Measurements from ENCODE around the gene ZNF385A. TPM values are rescaled to one million over a fixed set of nuclear protein-coding genes. Genes with fewer than 3 reads are reported as not detected.

ZNF385A gene
- total and polyA plus RNA-seq, 9 of the 15 experiments (the other 6 are each of a cell fraction or from before 2014, with no cell fraction given) = 1.0 to 111 (median 7.7) TPM

DNA sequence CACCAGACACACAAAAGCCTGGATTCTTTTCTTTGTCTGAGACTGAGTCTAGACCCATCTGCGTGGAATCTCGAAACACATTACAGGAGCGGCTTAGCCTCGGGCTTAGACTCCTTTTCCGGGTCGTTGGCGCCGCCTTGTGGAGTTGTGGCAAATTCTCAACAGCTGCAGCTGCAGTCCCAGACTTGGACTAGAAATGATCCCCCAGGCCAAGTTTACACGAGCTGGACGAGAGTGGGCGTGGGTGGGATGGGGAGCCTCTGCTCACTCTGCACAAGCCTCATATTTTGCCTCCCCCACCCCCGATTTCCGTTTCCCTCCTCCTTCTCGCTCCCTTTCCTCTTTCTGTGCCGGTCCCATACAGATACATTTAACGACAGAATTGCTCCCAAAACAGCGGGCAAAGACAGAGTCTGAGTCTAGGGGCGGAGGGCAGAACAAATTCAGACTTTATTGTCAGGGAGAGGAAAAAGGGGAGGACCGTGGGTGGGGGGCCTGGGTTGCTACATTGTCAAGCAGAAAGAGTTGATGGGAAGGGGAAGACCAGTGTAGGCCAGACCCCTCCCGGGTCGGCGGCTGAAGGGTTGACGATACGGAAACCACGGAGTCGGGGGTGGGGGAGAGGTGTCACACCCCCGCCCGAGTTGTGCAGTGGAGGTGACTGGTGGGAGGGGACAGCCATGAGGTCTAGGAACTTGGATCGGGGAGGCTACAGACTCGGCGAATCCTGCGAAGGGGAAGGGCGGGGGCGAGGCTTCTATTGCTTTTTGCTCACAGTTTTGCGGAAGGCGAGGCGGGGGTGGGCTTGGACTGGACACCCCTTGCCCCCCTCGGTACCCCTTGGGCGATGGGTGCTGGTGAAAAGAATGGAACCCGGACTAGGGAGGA lies 15.6 kb downstream of the ZNF385A start (continued):
- TF ChIP-seq, protein P1, sequence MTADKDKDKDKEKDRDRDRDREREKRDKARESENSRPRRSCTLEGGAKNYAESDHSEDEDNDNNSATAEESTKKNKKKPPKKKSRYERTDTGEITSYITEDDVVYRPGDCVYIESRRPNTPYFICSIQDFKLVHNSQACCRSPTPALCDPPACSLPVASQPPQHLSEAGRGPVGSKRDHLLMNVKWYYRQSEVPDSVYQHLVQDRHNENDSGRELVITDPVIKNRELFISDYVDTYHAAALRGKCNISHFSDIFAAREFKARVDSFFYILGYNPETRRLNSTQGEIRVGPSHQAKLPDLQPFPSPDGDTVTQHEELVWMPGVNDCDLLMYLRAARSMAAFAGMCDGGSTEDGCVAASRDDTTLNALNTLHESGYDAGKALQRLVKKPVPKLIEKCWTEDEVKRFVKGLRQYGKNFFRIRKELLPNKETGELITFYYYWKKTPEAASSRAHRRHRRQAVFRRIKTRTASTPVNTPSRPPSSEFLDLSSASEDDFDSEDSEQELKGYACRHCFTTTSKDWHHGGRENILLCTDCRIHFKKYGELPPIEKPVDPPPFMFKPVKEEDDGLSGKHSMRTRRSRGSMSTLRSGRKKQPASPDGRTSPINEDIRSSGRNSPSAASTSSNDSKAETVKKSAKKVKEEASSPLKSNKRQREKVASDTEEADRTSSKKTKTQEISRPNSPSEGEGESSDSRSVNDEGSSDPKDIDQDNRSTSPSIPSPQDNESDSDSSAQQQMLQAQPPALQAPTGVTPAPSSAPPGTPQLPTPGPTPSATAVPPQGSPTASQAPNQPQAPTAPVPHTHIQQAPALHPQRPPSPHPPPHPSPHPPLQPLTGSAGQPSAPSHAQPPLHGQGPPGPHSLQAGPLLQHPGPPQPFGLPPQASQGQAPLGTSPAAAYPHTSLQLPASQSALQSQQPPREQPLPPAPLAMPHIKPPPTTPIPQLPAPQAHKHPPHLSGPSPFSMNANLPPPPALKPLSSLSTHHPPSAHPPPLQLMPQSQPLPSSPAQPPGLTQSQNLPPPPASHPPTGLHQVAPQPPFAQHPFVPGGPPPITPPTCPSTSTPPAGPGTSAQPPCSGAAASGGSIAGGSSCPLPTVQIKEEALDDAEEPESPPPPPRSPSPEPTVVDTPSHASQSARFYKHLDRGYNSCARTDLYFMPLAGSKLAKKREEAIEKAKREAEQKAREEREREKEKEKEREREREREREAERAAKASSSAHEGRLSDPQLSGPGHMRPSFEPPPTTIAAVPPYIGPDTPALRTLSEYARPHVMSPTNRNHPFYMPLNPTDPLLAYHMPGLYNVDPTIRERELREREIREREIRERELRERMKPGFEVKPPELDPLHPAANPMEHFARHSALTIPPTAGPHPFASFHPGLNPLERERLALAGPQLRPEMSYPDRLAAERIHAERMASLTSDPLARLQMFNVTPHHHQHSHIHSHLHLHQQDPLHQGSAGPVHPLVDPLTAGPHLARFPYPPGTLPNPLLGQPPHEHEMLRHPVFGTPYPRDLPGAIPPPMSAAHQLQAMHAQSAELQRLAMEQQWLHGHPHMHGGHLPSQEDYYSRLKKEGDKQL (CRISPR knock-in tag; IDR thresholded peaks at IDR 0.05; ENCODE audit: borderline replicate concordance) = 0 out of 2 replicates have a peak, but pooled peaks have one; percentile 67
- TF ChIP-seq, protein P2, sequence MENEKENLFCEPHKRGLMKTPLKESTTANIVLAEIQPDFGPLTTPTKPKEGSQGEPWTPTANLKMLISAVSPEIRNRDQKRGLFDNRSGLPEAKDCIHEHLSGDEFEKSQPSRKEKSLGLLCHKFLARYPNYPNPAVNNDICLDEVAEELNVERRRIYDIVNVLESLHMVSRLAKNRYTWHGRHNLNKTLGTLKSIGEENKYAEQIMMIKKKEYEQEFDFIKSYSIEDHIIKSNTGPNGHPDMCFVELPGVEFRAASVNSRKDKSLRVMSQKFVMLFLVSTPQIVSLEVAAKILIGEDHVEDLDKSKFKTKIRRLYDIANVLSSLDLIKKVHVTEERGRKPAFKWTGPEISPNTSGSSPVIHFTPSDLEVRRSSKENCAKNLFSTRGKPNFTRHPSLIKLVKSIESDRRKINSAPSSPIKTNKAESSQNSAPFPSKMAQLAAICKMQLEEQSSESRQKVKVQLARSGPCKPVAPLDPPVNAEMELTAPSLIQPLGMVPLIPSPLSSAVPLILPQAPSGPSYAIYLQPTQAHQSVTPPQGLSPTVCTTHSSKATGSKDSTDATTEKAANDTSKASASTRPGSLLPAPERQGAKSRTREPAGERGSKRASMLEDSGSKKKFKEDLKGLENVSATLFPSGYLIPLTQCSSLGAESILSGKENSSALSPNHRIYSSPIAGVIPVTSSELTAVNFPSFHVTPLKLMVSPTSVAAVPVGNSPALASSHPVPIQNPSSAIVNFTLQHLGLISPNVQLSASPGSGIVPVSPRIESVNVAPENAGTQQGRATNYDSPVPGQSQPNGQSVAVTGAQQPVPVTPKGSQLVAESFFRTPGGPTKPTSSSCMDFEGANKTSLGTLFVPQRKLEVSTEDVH (IDR thresholded peaks at IDR 0.05; ENCODE audit: low read depth, partially characterized antibody) = peak; percentile 35
- TF ChIP-seq GTF2A2 (tag; IDR thresholded peaks at IDR 0.05) (no peak), MEF2A (IDR thresholded peaks at IDR 0.05; ENCODE audit: control insufficient read depth, low read depth, low read length) (0 out of 2 replicates have a peak, but pooled peaks have one; percentile 11), EP400 (IDR thresholded peaks at IDR 0.05) (peak; percentile 60; the same call in 1 of the 2 replicates), ZNF408 (CRISPR knock-in tag; IDR thresholded peaks at IDR 0.05; ENCODE audit: low read depth) (no peak), ZC3H8 (IDR thresholded peaks at IDR 0.05) (no peak), STAG1 (CRISPR knock-in tag; IDR thresholded peaks at IDR 0.05; ENCODE audit: borderline replicate concordance) (peak; percentile 92)
- TF ChIP-seq, protein P3, sequence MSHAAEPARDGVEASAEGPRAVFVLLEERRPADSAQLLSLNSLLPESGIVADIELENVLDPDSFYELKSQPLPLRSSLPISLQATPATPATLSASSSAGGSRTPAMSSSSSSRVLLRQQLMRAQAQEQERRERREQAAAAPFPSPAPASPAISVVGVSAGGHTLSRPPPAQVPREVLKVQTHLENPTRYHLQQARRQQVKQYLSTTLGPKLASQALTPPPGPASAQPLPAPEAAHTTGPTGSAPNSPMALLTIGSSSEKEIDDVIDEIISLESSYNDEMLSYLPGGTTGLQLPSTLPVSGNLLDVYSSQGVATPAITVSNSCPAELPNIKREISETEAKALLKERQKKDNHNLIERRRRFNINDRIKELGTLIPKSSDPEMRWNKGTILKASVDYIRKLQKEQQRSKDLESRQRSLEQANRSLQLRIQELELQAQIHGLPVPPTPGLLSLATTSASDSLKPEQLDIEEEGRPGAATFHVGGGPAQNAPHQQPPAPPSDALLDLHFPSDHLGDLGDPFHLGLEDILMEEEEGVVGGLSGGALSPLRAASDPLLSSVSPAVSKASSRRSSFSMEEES (CRISPR knock-in tag; IDR thresholded peaks at IDR 0.05) = no peak
- TF ChIP-seq, protein P4, sequence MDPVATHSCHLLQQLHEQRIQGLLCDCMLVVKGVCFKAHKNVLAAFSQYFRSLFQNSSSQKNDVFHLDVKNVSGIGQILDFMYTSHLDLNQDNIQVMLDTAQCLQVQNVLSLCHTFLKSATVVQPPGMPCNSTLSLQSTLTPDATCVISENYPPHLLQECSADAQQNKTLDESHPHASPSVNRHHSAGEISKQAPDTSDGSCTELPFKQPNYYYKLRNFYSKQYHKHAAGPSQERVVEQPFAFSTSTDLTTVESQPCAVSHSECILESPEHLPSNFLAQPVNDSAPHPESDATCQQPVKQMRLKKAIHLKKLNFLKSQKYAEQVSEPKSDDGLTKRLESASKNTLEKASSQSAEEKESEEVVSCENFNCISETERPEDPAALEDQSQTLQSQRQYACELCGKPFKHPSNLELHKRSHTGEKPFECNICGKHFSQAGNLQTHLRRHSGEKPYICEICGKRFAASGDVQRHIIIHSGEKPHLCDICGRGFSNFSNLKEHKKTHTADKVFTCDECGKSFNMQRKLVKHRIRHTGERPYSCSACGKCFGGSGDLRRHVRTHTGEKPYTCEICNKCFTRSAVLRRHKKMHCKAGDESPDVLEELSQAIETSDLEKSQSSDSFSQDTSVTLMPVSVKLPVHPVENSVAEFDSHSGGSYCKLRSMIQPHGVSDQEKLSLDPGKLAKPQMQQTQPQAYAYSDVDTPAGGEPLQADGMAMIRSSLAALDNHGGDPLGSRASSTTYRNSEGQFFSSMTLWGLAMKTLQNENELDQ (CRISPR knock-in tag; IDR thresholded peaks at IDR 0.05; ENCODE audit: borderline replicate concordance) = no peak
- TF ChIP-seq, protein P5, sequence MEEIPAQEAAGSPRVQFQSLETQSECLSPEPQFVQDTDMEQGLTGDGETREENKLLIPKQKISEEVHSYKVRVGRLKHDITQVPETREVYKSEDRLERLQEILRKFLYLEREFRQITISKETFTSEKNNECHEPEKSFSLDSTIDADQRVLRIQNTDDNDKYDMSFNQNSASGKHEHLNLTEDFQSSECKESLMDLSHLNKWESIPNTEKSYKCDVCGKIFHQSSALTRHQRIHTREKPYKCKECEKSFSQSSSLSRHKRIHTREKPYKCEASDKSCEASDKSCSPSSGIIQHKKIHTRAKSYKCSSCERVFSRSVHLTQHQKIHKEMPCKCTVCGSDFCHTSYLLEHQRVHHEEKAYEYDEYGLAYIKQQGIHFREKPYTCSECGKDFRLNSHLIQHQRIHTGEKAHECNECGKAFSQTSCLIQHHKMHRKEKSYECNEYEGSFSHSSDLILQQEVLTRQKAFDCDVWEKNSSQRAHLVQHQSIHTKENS (CRISPR knock-in tag; IDR thresholded peaks at IDR 0.05) = no peak
